Liver (tissue), 9 donors: ENCODE results near the gene CPSF3. TPM values are rescaled to one million over a fixed set of nuclear protein-coding genes. Genes with fewer than 3 reads are reported as not detected.

Source experiments
- DNase-seq: peaks from one replicate; pipeline ENCODE4 v3.0.0-alpha.2; 2017; ENCODE audit warnings: low spot score
- H3K27ac ChIP-seq, 2 donors: one replicate each; pipeline ENCODE4 v1.7.0; 2013; ENCODE audit warnings: inconsistent platforms in 2 of 2, low read length in 2 of 2, control low read depth in 1 of 2, low read depth in 1 of 2, mild to moderate bottlenecking in 1 of 2
- H3K27me3 ChIP-seq, 4 donors: one replicate each; pipeline versions ENCODE4 v1.6.1 to v1.7.0; 2013; ENCODE audit warnings: low read length in 3 of 4, inconsistent platforms in 1 of 4, mild to moderate bottlenecking in 1 of 4, moderate library complexity in 1 of 4; ENCODE audit not compliant: control insufficient read depth in 4 of 4, insufficient read depth in 4 of 4
- H3K36me3 ChIP-seq, 4 donors: one replicate each; pipeline versions ENCODE4 v1.6.1 to v1.7.0; 2013; ENCODE audit warnings: low read length in 3 of 4, mild to moderate bottlenecking in 3 of 4, low read depth in 1 of 4, moderate library complexity in 1 of 4; ENCODE audit not compliant: control insufficient read depth in 4 of 4, insufficient read depth in 3 of 4
- H3K4me1 ChIP-seq, 4 donors: one replicate each; pipeline versions ENCODE4 v1.6.1 to v1.7.0; 2013; ENCODE audit warnings: low read length in 3 of 4, mild to moderate bottlenecking in 3 of 4, moderate library complexity in 1 of 4; ENCODE audit not compliant: control insufficient read depth in 4 of 4, insufficient read depth in 4 of 4
- H3K4me3 ChIP-seq, 3 donors: one replicate each; pipeline versions ENCODE4 v1.6.1 to v1.7.0; 2013; ENCODE audit warnings: low read length in 3 of 3, control low read depth in 1 of 3, low read depth in 1 of 3, mild to moderate bottlenecking in 1 of 3
- H3K9ac ChIP-seq, 2 donors: one replicate each; pipeline ENCODE4 v1.7.0; 2013; ENCODE audit warnings: low read length in 2 of 2, mild to moderate bottlenecking in 2 of 2, moderate library complexity in 2 of 2, control low read depth in 1 of 2, low read depth in 1 of 2
- H3K9me3 ChIP-seq, 4 donors: one replicate each; pipeline versions ENCODE4 v1.6.1 to v1.7.0; 2013; ENCODE audit warnings: low read length in 3 of 4; ENCODE audit not compliant: control insufficient read depth in 4 of 4
- ATF3 ChIP-seq: IDR thresholded peaks from 2 replicates; pipeline ENCODE4 v1.6.1; 2016; ENCODE audit warnings: antibody characterized with exemption
- CTCF ChIP-seq: fragments of 150-350 bp; IDR thresholded peaks from 2 replicates; pipeline ENCODE4 v1.5.1; 2017; ENCODE audit warnings: improper control_type of control experiment, low read depth, low read length; ENCODE audit not compliant: missing input control
- EGR1 ChIP-seq, 2 donors: IDR thresholded peaks; 2 replicates each; pipeline ENCODE4 v1.6.1; 2016 to 2018; ENCODE audit warnings: antibody characterized with exemption in 2 of 2, low read depth in 2 of 2
- FOXA1 ChIP-seq: IDR thresholded peaks from 2 replicates; pipeline ENCODE4 v1.6.1; 2016; ENCODE audit warnings: antibody characterized with exemption
- FOXA2 ChIP-seq: IDR thresholded peaks from 2 replicates; pipeline ENCODE4 v1.6.1; 2016; ENCODE audit warnings: antibody characterized with exemption
- GABPA ChIP-seq, 2 donors: IDR thresholded peaks in 1 of 2; conservative IDR thresholded peaks in 1 of 2; 2 replicates each; pipeline ENCODE4 v1.6.1; 2016; ENCODE audit warnings: antibody characterized with exemption in 2 of 2, mild to moderate bottlenecking in 1 of 2, moderate library complexity in 1 of 2
- HNF4A ChIP-seq, 2 donors: conservative IDR thresholded peaks; 2 replicates each; pipeline ENCODE4 v1.6.1; 2016; ENCODE audit warnings: antibody characterized with exemption in 2 of 2, mild to moderate bottlenecking in 2 of 2
- HNF4G ChIP-seq: IDR thresholded peaks from 2 replicates; pipeline ENCODE4 v1.6.1; 2016; ENCODE audit warnings: antibody characterized with exemption
- JUND ChIP-seq, 2 donors: IDR thresholded peaks; 2 replicates each; pipeline ENCODE4 v1.6.1; 2016; ENCODE audit warnings: antibody characterized with exemption in 2 of 2
- MAX ChIP-seq: IDR thresholded peaks from 2 replicates; pipeline ENCODE4 v1.6.1; 2016; ENCODE audit warnings: antibody characterized with exemption
- RAD21 ChIP-seq, 2 donors: IDR thresholded peaks; 2 replicates each; pipeline ENCODE4 v1.6.1; 2016; ENCODE audit warnings: antibody characterized with exemption in 2 of 2, mild to moderate bottlenecking in 2 of 2
- REST ChIP-seq: IDR thresholded peaks from 2 replicates; pipeline ENCODE4 v1.6.1; 2016; ENCODE audit warnings: antibody characterized with exemption, mild to moderate bottlenecking
- RXRA ChIP-seq, 2 donors: IDR thresholded peaks; 2 replicates each; pipeline ENCODE4 v1.6.1; 2017 to 2018; ENCODE audit warnings: antibody characterized with exemption in 2 of 2, mild to moderate bottlenecking in 1 of 2
- SP1 ChIP-seq: IDR thresholded peaks from 2 replicates; pipeline ENCODE4 v1.6.1; 2018; ENCODE audit warnings: antibody characterized with exemption, mild to moderate bottlenecking
- TAF1 ChIP-seq: conservative IDR thresholded peaks from 2 replicates; pipeline ENCODE4 v1.6.1; 2016; ENCODE audit warnings: antibody characterized with exemption, mild to moderate bottlenecking
- YY1 ChIP-seq: IDR thresholded peaks from 2 replicates; pipeline ENCODE4 v1.6.1; 2016; ENCODE audit warnings: antibody characterized with exemption, mild to moderate bottlenecking
- ZBTB33 ChIP-seq: IDR thresholded peaks from 2 replicates; pipeline ENCODE4 v1.6.1; 2016; ENCODE audit warnings: antibody characterized with exemption
- WGBS: extraction: QIAGEN DNeasy Blood & Tissue Kit; methylation state at CpG from one replicate; pipeline ENCODE4 v1.1.7; 2013; 5-methylcytosine and 5-hydroxymethylcytosine counted together
- polyA plus RNA-seq, 2 donors: library from polyadenylated mRNA; stranded (reverse) in 1 of 2; unstranded in 1 of 2; fragments of 200-250 nt in 1 of 2; fragments of >200 nt in 1 of 2; fragmentation: Nextera tagmentation in 1 of 2; extraction: Ambion mirVana in 1 of 2; gene quantifications; one replicate each; pipeline versions ENCODE4 v1.2.1 to v1.2.3, GENCODE V29; 2013 to 2015
- total RNA-seq, 2 donors: library from RNA; depleted of rRNA; stranded (reverse); fragments of >200 nt; gene quantifications; one replicate each; pipeline ENCODE4 v1.2.3, GENCODE V29; 2014
- donor health status: healthy.
- donor health status: healthy.
- donor health status: healthy.
- donor health status: healthy.
- donor health status: healthy.

The CPSF3 gene
- total and polyA plus RNA-seq, 4 donors, result 8.7 to 32.2 (median 16.9) TPM

- TF ChIP-seq REST (no peak), FOXA2 (no peak)
These were observed 30.3 kb upstream of the CPSF3 start (continued) for GRCh38 chr2:9392898-9393765.

- Histone ChIP-seq H3K9me3 (no peaks in the 10 kb centered on the region), H3K9ac (no peak overlapping the region), H3K27me3 (no peaks in the 10 kb centered on the region), H3K4me3 (no peak overlapping the region), H3K27ac (no peak overlapping the region), H3K4me1 (no peaks in the 10 kb centered on the region), H3K36me3 (peaks cover 0 to 4% (median 0%) of the 10 kb centered on the region in 4 donors)
- 97% methylated on average over 15 of the region's 15 CpGs for WGBS
- DNase-seq, result no peak
- TF ChIP-seq GABPA (IDR thresholded peaks at IDR 0.05 in 1 of 2, conservative IDR thresholded peaks at IDR 0.05 in 1 of 2) (no peak), ZBTB33 (no peak), FOXA1 (no peak), REST (no peak), JUND (IDR thresholded peaks at IDR 0.05) (no peak), RAD21 (IDR thresholded peaks at IDR 0.05) (no peak), RXRA (IDR thresholded peaks at IDR 0.05) (no peak), EGR1 (IDR thresholded peaks at IDR 0.05; ENCODE audit: low read depth in 2 of 2) (no peak), YY1 (no peak), CTCF (no peak), FOXA2 (no peak), HNF4G (no peak), SP1 (no peak), ATF3 (no peak), HNF4A (conservative IDR thresholded peaks at IDR 0.05) (no peak), MAX (no peak), TAF1 (no peak)
These were observed 28.6 kb upstream of the CPSF3 start for GRCh38 chr2:9394816-9395215.
